Nephron (organoid): ENCODE results near the gene CYGB.
A peak's percentile ranks its signal among the peaks of the same experiment; 100 is the strongest.
"Not testable (repeated sequence)": the region's sequence is repeated elsewhere in the genome, so short reads cannot be mapped to it uniquely, and the experiment has no call there.

Experiments used
- H3K27ac Mint-ChIP-seq, 3 experiments: 2 replicates each; pipeline ENCODE4 v1.8.0; 2020; ENCODE audit warnings: mixed read lengths in 3 of 3, mild to moderate bottlenecking in 2 of 3, moderate library complexity in 1 of 3
- H3K27me3 Mint-ChIP-seq: 2 replicates; pipeline ENCODE4 v1.8.0; 2021; ENCODE audit warnings: low read depth, mild to moderate bottlenecking, moderate library complexity, mixed read lengths
- H3K36me3 Mint-ChIP-seq: 2 replicates; pipeline ENCODE4 v1.8.0; 2020; ENCODE audit warnings: low read depth, mixed read lengths
- H3K4me1 Mint-ChIP-seq: 2 replicates; pipeline ENCODE4 v1.8.0; 2020; ENCODE audit warnings: mixed read lengths
- H3K4me3 Mint-ChIP-seq, 3 experiments: 2 replicates each; pipeline ENCODE4 v1.8.0; 2020; ENCODE audit warnings: mild to moderate bottlenecking in 3 of 3, mixed read lengths in 3 of 3, moderate library complexity in 2 of 3
- H3K9me3 Mint-ChIP-seq: 2 replicates; pipeline ENCODE4 v1.8.0; 2020; ENCODE audit warnings: mixed read lengths
- TF ChIP-seq, protein P1 (sequence below), 3 experiments: fragments of 200-600 bp; sonication (generic); IDR thresholded peaks; one replicate each; pipeline ENCODE4 v1.5.0; 2021; ENCODE audit warnings: antibody characterized with exemption in 3 of 3; ENCODE audit not compliant: unreplicated experiment in 3 of 3

The CYGB gene

GRCh38 chr17:76560877-76561221 lies 23.3 kb upstream of the CYGB start:
- H3K4me3 Mint-ChIP-seq, result no peak overlapping the region
- peaks cover 41% of the 10 kb centered on the region for H3K36me3 Mint-ChIP-seq
- no peaks in the 10 kb centered on the region for H3K27me3 Mint-ChIP-seq
- TF ChIP-seq, protein P1, sequence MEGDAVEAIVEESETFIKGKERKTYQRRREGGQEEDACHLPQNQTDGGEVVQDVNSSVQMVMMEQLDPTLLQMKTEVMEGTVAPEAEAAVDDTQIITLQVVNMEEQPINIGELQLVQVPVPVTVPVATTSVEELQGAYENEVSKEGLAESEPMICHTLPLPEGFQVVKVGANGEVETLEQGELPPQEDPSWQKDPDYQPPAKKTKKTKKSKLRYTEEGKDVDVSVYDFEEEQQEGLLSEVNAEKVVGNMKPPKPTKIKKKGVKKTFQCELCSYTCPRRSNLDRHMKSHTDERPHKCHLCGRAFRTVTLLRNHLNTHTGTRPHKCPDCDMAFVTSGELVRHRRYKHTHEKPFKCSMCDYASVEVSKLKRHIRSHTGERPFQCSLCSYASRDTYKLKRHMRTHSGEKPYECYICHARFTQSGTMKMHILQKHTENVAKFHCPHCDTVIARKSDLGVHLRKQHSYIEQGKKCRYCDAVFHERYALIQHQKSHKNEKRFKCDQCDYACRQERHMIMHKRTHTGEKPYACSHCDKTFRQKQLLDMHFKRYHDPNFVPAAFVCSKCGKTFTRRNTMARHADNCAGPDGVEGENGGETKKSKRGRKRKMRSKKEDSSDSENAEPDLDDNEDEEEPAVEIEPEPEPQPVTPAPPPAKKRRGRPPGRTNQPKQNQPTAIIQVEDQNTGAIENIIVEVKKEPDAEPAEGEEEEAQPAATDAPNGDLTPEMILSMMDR (IDR thresholded peaks at IDR 0.05; ENCODE audit: unreplicated experiment in 3 of 3), result no peak
- H3K4me1 Mint-ChIP-seq, result peaks cover 51% of the 10 kb centered on the region
- H3K9me3 Mint-ChIP-seq, result no peaks in the 10 kb centered on the region
- no peak overlapping the region for H3K27ac Mint-ChIP-seq

DNA sequence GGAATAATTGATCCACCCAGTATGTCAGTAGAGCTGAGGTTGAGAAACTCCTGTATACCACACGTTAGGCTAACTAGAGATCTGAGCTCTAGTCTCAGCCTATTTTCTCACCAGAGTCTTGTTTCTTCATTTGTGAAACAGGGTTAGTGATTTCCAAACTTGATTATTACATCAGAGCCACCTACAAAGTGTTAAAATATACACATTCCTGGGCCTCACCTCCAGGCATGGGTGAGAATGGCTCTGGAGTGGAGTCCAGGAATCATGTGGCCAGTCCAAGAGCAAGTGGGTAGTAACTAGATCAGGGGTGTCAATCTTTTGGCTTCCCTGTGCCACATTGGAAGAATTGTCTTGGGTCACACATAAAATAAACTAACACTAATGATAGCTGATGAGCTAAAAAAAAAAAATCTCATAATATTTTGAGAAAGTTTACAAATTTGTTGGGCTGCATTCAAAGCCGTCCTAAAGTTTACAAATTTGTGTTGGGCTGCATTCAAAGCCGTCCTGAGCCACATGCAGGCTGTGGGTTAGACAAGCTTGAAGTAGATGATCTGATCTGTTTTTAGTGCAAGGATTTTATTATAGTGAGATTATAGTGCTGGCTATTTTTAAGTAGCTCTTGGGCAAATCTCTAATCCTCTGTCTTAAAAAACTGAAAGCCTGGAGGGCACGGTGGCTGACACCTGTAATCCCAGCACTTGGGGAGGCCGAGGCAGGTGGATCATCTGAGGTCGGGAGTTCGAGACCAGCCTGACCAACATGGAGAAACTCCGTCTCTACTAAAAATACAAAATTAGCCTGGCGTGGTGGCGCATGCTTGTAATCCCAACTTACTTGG lies 22.7 kb upstream of the CYGB start:
- Mint-ChIP-seq H3K27me3 (no peaks in the 10 kb centered on the region), H3K4me1 (peaks cover 52% of the 10 kb centered on the region), H3K36me3 (peaks cover 35% of the 10 kb centered on the region), H3K4me3 (peak overlapping the region; percentile 68 to 78 (median 75)), H3K9me3 (no peaks in the 10 kb centered on the region), H3K27ac (no peak overlapping the region)
- TF ChIP-seq, protein P1 (IDR thresholded peaks at IDR 0.05; ENCODE audit: unreplicated experiment in 3 of 3), result no peak

DNA sequence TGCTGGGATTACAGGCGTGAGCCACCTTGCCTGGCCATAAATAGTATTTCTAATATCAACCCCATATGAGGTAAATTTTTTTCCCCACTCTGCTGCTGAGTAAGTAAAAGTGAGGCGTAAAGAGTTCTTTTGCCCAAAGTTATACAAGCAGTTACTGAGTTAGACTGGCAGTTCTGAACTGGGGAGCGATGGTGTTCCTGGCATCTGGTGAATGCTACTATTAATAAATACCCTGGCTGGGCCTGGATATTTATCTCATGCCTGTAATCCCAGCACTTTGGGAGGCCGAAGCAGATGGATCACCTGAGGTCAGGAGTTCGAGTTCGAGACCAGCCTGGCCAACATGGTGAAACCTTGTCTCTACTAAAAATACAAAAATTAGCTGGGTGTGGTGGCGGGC lies 22.0 kb upstream of the CYGB start:
- Mint-ChIP-seq H3K4me1 (peaks cover 53% of the 10 kb centered on the region), H3K36me3 (peaks cover 27% of the 10 kb centered on the region), H3K4me3 (peak overlapping the region; percentile 96 to 99 (median 98))
- H3K27me3 Mint-ChIP-seq, H3K9me3 Mint-ChIP-seq, H3K27ac Mint-ChIP-seq: not testable (repeated sequence)

DNA sequence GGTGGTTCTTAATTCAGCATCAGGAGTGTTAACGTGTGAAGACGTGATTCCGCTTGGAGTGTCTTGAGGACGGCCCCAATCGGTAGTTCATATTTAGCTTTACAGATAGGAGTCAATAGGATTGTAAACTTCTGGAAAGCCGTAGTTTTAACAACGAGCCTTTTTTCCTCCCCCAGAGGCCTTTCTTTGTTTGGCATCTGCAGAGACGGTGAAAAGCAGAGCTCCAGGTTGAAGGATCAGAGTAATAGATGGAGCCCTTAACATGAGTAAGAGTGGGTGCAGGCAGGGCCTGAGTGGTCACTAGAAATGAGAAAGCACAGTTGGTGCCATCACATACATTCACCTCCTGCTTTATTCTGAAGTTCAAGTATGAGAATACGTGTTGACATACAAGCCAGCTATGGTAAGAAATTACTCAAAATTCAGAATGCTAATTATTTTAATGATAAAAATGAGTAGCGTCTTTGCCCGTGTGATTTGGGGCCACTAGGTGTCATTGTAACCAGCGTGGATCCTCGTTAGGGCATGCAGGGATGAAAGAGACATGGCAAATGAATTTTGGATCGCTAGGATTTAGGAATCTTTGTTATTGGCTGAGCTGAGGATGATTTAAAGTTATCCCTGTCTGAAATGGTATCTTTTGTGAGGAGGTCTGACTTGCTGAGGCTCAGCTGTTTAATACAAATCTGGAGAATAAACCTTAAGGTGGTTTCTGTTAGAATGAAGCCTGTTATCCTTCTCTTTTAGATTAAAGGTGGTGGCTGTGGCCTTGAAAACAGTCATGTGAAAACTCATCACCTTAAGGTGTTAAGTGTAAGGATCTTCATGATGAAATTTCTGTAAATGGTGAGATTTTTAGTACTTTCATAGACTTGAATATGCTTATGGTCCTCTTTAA lies 20.9 kb upstream of the CYGB start:
- Mint-ChIP-seq H3K27me3 (no peaks in the 10 kb centered on the region), H3K36me3 (peaks cover 25% of the 10 kb centered on the region), H3K27ac (peak overlapping the region; percentile 96 to 98 (median 98)), H3K4me1 (peaks cover 62% of the 10 kb centered on the region), H3K4me3 (peak overlapping the region; percentile 96 to 99 (median 98)), H3K9me3 (no peaks in the 10 kb centered on the region)
- TF ChIP-seq, protein P1 (IDR thresholded peaks at IDR 0.05; ENCODE audit: unreplicated experiment in 3 of 3), result peak; percentile 47 to 61 (median 49)

GRCh38 chr17:76557368-76558197 lies 20.1 kb upstream of the CYGB start:
- Mint-ChIP-seq H3K27ac (peak overlapping the region; percentile 96 to 98 (median 98)), H3K36me3 (peaks cover 20% of the 10 kb centered on the region), H3K9me3 (no peaks in the 10 kb centered on the region), H3K27me3 (no peaks in the 10 kb centered on the region), H3K4me3 (peak overlapping the region; percentile 96 to 99 (median 98)), H3K4me1 (peaks cover 57% of the 10 kb centered on the region)
- TF ChIP-seq, protein P1 (IDR thresholded peaks at IDR 0.05; ENCODE audit: unreplicated experiment in 3 of 3), result peak; percentile 68 to 83 (median 73)
